ENCODE measurements around the gene STIMATE. TPM values are rescaled to one million over a fixed set of nuclear protein-coding genes. Genes with fewer than 3 reads are reported as not detected.

Gene STIMATE
- total and polyA plus RNA-seq, 4 donors = 14.0 to 24.4 (median 20.9) TPM

DNA sequence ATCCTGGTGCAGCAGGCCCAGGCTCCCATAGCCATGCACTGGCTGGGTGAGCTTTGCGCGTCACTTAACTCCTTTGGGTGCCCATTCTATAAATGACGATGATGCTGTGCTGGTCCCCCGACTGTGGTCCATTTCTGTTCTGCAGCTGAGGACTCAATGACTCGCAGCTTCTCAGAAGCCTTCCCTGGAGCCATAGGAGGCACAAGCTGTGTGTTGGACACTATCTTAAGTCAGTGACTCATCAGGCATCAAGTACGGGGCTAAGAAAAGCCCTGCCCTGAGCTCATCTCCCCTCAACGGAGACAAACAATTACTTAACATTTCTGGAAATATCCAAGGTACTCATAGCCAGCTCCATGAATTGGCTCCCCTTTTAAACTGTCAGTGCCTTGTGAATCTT is 48.7 kb downstream of the STIMATE start:
- H3K9me3 ChIP-seq (ENCODE audit: control insufficient read depth in 4 of 4, low read length in 3 of 4) = no peaks in the 10 kb centered on the region
- DNase-seq (ENCODE audit: low spot score) = no peak

GRCh38 chr3:52847726-52848125 is 49.6 kb downstream of the STIMATE start:
- Histone ChIP-seq H3K27ac (ENCODE audit: low read depth in 1 of 2, low read length in 2 of 2) (no peak overlapping the region), H3K4me1 (ENCODE audit: control insufficient read depth in 4 of 4, insufficient read depth in 4 of 4, low read length in 3 of 4) (peaks cover 10 to 30% (median 24%) of the 10 kb centered on the region in 4 donors), H3K27me3 (ENCODE audit: control insufficient read depth in 4 of 4, insufficient read depth in 4 of 4, low read length in 3 of 4) (no peaks in the 10 kb centered on the region), H3K9me3 (ENCODE audit: control insufficient read depth in 4 of 4, low read length in 3 of 4) (no peaks in the 10 kb centered on the region), H3K4me3 (ENCODE audit: low read depth in 1 of 3, low read length in 3 of 3) (no peak overlapping the region), H3K9ac (ENCODE audit: low read depth in 1 of 2, low read length in 2 of 2) (no peak overlapping the region), H3K36me3 (ENCODE audit: control insufficient read depth in 4 of 4, insufficient read depth in 3 of 4, low read depth in 1 of 4, low read length in 3 of 4) (peaks cover 0 to 31% (median 21%) of the 10 kb centered on the region in 4 donors)
- TF ChIP-seq, protein P1, sequence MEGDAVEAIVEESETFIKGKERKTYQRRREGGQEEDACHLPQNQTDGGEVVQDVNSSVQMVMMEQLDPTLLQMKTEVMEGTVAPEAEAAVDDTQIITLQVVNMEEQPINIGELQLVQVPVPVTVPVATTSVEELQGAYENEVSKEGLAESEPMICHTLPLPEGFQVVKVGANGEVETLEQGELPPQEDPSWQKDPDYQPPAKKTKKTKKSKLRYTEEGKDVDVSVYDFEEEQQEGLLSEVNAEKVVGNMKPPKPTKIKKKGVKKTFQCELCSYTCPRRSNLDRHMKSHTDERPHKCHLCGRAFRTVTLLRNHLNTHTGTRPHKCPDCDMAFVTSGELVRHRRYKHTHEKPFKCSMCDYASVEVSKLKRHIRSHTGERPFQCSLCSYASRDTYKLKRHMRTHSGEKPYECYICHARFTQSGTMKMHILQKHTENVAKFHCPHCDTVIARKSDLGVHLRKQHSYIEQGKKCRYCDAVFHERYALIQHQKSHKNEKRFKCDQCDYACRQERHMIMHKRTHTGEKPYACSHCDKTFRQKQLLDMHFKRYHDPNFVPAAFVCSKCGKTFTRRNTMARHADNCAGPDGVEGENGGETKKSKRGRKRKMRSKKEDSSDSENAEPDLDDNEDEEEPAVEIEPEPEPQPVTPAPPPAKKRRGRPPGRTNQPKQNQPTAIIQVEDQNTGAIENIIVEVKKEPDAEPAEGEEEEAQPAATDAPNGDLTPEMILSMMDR (IDR thresholded peaks at IDR 0.05; ENCODE audit: low read depth, low read length, missing input control) = no peak
- TF ChIP-seq NR2F2 (IDR thresholded peaks at IDR 0.05) = no peak
- TF ChIP-seq ATF3 (IDR thresholded peaks at IDR 0.05) = no peak
- TF ChIP-seq JUND (IDR thresholded peaks at IDR 0.05) = no peak
- no peak for TF ChIP-seq RXRA (IDR thresholded peaks at IDR 0.05)
- no peak for TF ChIP-seq YY1 (IDR thresholded peaks at IDR 0.05)
- no peak for DNase-seq (ENCODE audit: low spot score)
- WGBS = 95% methylated on average over 7 of the region's 7 CpGs

More for the DNA sequence above, 48.7 kb downstream of the STIMATE start:
- TF ChIP-seq, protein P2, sequence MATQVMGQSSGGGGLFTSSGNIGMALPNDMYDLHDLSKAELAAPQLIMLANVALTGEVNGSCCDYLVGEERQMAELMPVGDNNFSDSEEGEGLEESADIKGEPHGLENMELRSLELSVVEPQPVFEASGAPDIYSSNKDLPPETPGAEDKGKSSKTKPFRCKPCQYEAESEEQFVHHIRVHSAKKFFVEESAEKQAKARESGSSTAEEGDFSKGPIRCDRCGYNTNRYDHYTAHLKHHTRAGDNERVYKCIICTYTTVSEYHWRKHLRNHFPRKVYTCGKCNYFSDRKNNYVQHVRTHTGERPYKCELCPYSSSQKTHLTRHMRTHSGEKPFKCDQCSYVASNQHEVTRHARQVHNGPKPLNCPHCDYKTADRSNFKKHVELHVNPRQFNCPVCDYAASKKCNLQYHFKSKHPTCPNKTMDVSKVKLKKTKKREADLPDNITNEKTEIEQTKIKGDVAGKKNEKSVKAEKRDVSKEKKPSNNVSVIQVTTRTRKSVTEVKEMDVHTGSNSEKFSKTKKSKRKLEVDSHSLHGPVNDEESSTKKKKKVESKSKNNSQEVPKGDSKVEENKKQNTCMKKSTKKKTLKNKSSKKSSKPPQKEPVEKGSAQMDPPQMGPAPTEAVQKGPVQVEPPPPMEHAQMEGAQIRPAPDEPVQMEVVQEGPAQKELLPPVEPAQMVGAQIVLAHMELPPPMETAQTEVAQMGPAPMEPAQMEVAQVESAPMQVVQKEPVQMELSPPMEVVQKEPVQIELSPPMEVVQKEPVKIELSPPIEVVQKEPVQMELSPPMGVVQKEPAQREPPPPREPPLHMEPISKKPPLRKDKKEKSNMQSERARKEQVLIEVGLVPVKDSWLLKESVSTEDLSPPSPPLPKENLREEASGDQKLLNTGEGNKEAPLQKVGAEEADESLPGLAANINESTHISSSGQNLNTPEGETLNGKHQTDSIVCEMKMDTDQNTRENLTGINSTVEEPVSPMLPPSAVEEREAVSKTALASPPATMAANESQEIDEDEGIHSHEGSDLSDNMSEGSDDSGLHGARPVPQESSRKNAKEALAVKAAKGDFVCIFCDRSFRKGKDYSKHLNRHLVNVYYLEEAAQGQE (IDR thresholded peaks at IDR 0.05) = no peak
- TF ChIP-seq HNF4A (conservative IDR thresholded peaks at IDR 0.05) (no peak), GABPA (IDR thresholded peaks at IDR 0.05 in 1 of 2, conservative IDR thresholded peaks at IDR 0.05 in 1 of 2) (no peak), YY1 (IDR thresholded peaks at IDR 0.05) (no peak), SP1 (IDR thresholded peaks at IDR 0.05) (no peak), TAF1 (conservative IDR thresholded peaks at IDR 0.05) (no peak)
- no peak overlapping the region for H3K4me3 ChIP-seq (ENCODE audit: low read depth in 1 of 3, low read length in 3 of 3)
- H3K36me3 ChIP-seq (ENCODE audit: control insufficient read depth in 4 of 4, insufficient read depth in 3 of 4, low read depth in 1 of 4, low read length in 3 of 4) = peaks cover 0 to 31% (median 21%) of the 10 kb centered on the region in 4 donors
- H3K27me3 ChIP-seq (ENCODE audit: control insufficient read depth in 4 of 4, insufficient read depth in 4 of 4, low read length in 3 of 4) = no peaks in the 10 kb centered on the region
- H3K27ac ChIP-seq (ENCODE audit: low read depth in 1 of 2, low read length in 2 of 2) = no peak overlapping the region
- H3K9ac ChIP-seq (ENCODE audit: low read depth in 1 of 2, low read length in 2 of 2) = no peak overlapping the region
- WGBS = 84% methylated on average over 7 of the region's 7 CpGs
- H3K4me1 ChIP-seq (ENCODE audit: control insufficient read depth in 4 of 4, insufficient read depth in 4 of 4, low read length in 3 of 4) = peaks cover 8 to 21% (median 18%) of the 10 kb centered on the region in 4 donors

- Histone ChIP-seq H3K9ac (ENCODE audit: low read depth in 1 of 2, low read length in 2 of 2) (no peak overlapping the region), H3K9me3 (ENCODE audit: control insufficient read depth in 4 of 4, low read length in 3 of 4) (no peaks in the 10 kb centered on the region), H3K36me3 (ENCODE audit: control insufficient read depth in 4 of 4, insufficient read depth in 3 of 4, low read depth in 1 of 4, low read length in 3 of 4) (peaks cover 0 to 29% (median 21%) of the 10 kb centered on the region in 4 donors), H3K4me3 (ENCODE audit: low read depth in 1 of 3, low read length in 3 of 3) (no peak overlapping the region), H3K27ac (ENCODE audit: low read depth in 1 of 2, low read length in 2 of 2) (no peak overlapping the region), H3K4me1 (ENCODE audit: control insufficient read depth in 4 of 4, insufficient read depth in 4 of 4, low read length in 3 of 4) (peaks cover 10 to 33% (median 26%) of the 10 kb centered on the region in 4 donors), H3K27me3 (ENCODE audit: control insufficient read depth in 4 of 4, insufficient read depth in 4 of 4, low read length in 3 of 4) (no peaks in the 10 kb centered on the region)
- 96% methylated on average over 6 of the region's 6 CpGs for WGBS
- DNase-seq (ENCODE audit: low spot score) = no peak
- TF ChIP-seq ATF3 (IDR thresholded peaks at IDR 0.05) (no peak), RXRA (IDR thresholded peaks at IDR 0.05) (no peak), HNF4A (conservative IDR thresholded peaks at IDR 0.05) (no peak), GABPA (IDR thresholded peaks at IDR 0.05 in 1 of 2, conservative IDR thresholded peaks at IDR 0.05 in 1 of 2) (no peak), HNF4G (IDR thresholded peaks at IDR 0.05) (no peak), NR2F2 (IDR thresholded peaks at IDR 0.05) (no peak), YY1 (IDR thresholded peaks at IDR 0.05) (no peak), JUND (IDR thresholded peaks at IDR 0.05) (no peak), SP1 (IDR thresholded peaks at IDR 0.05) (no peak)
- TF ChIP-seq, protein P2 (IDR thresholded peaks at IDR 0.05) = no peak
- TF ChIP-seq, protein P1 (IDR thresholded peaks at IDR 0.05; ENCODE audit: low read depth, low read length, missing input control) = no peak
Measured at GRCh38 chr3:52847241-52847640, 50.1 kb downstream of the STIMATE start.
